DND-41 (cell line): Measurements from ENCODE around the gene KLK1.

Experiments
- ATAC-seq: fragments of 200-7000 bp; cut with Tn5 transposase; 3 replicates; pipeline ENCODE4 v1.9.1; 2021; ENCODE audit warnings: low read depth; ENCODE audit not compliant: insufficient read depth
- DNase-seq: peaks from one replicate; pipeline ENCODE4 v3.0.0-alpha.2; 2020
- H2AFZ ChIP-seq: 2 replicates; pipeline ENCODE4 v1.6.0; 2012; ENCODE audit warnings: low read depth, low read length
- H3K27ac ChIP-seq: 2 replicates; pipeline ENCODE4 v1.5.1; 2012; ENCODE audit warnings: low read length, inconsistent platforms
- H3K27me3 ChIP-seq: fragments of 200-600 bp; sonication (generic); 2 replicates; pipeline ENCODE4 v1.6.0; 2012; ENCODE audit warnings: low read length, mild to moderate bottlenecking, inconsistent platforms; ENCODE audit not compliant: insufficient read depth, poor library complexity
- H3K36me3 ChIP-seq: 2 replicates; pipeline ENCODE4 v1.5.1; 2012; ENCODE audit warnings: low read length, inconsistent platforms; ENCODE audit not compliant: insufficient read depth
- H3K4me1 ChIP-seq: 2 replicates; pipeline ENCODE4 v1.5.1; 2012; ENCODE audit warnings: mild to moderate bottlenecking, low read length; ENCODE audit not compliant: insufficient read depth
- H3K4me2 ChIP-seq: 2 replicates; pipeline ENCODE4 v1.6.0; 2012; ENCODE audit warnings: mild to moderate bottlenecking, moderate library complexity, low read length, inconsistent platforms; ENCODE audit not compliant: insufficient read depth
- H3K4me3 ChIP-seq, 2 experiments: fragments of 200-600 bp in 1 of 2; shearing (Covaris generic) in 1 of 2; 2 replicates each; pipeline ENCODE4 v1.5.1; 2012 to 2016; ENCODE audit warnings: inconsistent platforms in 2 of 2, low read length in 2 of 2, mild to moderate bottlenecking in 2 of 2, low read depth in 1 of 2, moderate library complexity in 1 of 2
- H3K79me2 ChIP-seq: 2 replicates; pipeline ENCODE4 v1.6.0; 2012; ENCODE audit warnings: low read length, inconsistent platforms; ENCODE audit not compliant: insufficient read depth
- H3K9ac ChIP-seq: 2 replicates; pipeline ENCODE4 v1.6.0; 2012; ENCODE audit warnings: low read depth, mild to moderate bottlenecking, inconsistent platforms, low read length, moderate library complexity
- H3K9me3 ChIP-seq: 2 replicates; pipeline ENCODE4 v1.5.1; 2012; ENCODE audit warnings: low read length, moderate library complexity, mild to moderate bottlenecking, inconsistent platforms; ENCODE audit not compliant: insufficient read depth, severe bottlenecking
- H4K20me1 ChIP-seq: 2 replicates; pipeline ENCODE4 v1.6.0; 2012; ENCODE audit warnings: low read length; ENCODE audit not compliant: insufficient read depth
- EZH2 ChIP-seq: IDR thresholded peaks from 3 replicates; pipeline ENCODE4 v1.6.1; 2012; ENCODE audit warnings: borderline replicate concordance, low read depth, mild to moderate bottlenecking, moderate library complexity, low read length, inconsistent platforms; ENCODE audit not compliant: severe bottlenecking
- TF ChIP-seq, protein P1 (sequence below): IDR thresholded peaks from 2 replicates; pipeline ENCODE4 v1.5.1; 2012; ENCODE audit warnings: borderline replicate concordance, low read length, moderate library complexity, mild to moderate bottlenecking; ENCODE audit not compliant: poor library complexity, severe bottlenecking; ENCODE audit errors: extremely low read depth

The KLK1 gene

DNA sequence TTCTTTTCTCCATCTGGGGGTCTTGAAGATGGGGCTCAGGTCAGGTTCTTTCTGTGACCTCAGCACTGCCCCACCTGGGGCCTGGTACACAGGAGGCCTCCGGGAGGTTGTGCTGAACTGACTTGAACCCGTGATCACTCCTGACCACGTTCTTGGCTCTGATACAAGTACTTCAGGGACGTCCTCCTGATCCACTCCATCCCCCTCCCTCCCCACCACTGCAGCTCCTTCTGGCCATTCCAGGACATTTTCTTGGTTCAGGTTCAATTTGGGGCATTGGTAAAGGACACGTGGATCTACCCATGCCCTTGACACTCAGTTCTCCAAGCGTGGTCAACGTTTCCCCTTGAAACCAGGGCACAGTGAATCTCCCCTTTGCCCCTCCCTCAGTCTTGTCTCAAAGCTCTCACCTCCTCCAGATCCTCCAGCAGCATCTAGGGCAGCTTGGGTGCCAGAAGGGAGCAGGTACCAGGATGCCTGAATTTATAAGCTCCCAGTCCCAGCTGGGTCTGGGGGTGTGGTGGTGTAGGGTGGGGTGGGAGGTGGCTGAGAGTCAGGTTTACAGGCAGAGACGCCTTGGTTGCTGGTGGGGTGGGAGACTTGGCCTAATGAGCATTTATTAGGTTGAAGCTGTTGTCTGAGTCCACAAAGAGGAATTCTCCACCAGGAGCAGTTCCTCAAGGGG lies 9.7 kb upstream of the KLK1 start, which contains the start of gene KLK15:
Gene KLK15, minus strand, starts transcription at position 458 of the 685 bp plus-strand sequence. CDS start 2,082 bp downstream, outside the sequence.
- Histone ChIP-seq H3K79me2 (no peaks in the 10 kb centered on the region), H3K27ac (no peak within 1 kb of the TSS), H2AFZ (no peak within 1 kb of the TSS), H3K9me3 (no peaks in the 10 kb centered on the region), H3K4me3 (no peak within 1 kb of the TSS), H3K4me2 (no peak within 1 kb of the TSS), H3K9ac (no peak within 1 kb of the TSS), H3K36me3 (no peaks in the 10 kb centered on the region), H4K20me1 (no peaks in the 10 kb centered on the region), H3K27me3 (no peaks in the 10 kb centered on the region), H3K4me1 (no peaks in the 10 kb centered on the region)
- no peak for DNase-seq
- no peak for TF ChIP-seq EZH2
- TF ChIP-seq, protein P1, sequence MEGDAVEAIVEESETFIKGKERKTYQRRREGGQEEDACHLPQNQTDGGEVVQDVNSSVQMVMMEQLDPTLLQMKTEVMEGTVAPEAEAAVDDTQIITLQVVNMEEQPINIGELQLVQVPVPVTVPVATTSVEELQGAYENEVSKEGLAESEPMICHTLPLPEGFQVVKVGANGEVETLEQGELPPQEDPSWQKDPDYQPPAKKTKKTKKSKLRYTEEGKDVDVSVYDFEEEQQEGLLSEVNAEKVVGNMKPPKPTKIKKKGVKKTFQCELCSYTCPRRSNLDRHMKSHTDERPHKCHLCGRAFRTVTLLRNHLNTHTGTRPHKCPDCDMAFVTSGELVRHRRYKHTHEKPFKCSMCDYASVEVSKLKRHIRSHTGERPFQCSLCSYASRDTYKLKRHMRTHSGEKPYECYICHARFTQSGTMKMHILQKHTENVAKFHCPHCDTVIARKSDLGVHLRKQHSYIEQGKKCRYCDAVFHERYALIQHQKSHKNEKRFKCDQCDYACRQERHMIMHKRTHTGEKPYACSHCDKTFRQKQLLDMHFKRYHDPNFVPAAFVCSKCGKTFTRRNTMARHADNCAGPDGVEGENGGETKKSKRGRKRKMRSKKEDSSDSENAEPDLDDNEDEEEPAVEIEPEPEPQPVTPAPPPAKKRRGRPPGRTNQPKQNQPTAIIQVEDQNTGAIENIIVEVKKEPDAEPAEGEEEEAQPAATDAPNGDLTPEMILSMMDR, result no peak
- no peak for ATAC-seq

DNA sequence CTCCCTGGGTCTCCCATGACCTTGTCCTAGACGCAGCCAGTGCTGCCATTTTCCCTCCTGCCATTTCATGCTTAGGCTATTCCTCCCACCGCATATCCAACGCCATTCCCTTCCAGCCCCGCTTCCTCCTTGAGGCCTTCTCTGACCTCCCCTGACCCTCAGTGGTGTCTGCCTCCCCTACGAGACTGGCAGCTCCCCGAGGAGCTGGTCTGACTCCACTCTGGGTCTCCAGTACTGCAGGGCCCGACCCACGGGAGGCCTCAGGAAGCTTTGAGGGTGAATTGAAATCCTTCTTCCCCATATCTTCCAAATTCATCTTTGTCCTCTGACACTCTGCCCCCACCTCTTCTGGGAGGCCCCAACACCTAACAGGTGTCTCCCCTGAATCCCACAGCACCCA lies 9.1 kb upstream of the KLK1 start:
- Histone ChIP-seq H3K36me3 (no peaks in the 10 kb centered on the region), H3K9ac (no peak overlapping the region), H3K27me3 (no peaks in the 10 kb centered on the region), H3K4me3 (no peak overlapping the region), H2AFZ (no peak overlapping the region), H4K20me1 (no peaks in the 10 kb centered on the region), H3K27ac (no peak overlapping the region), H3K4me1 (no peaks in the 10 kb centered on the region), H3K9me3 (no peaks in the 10 kb centered on the region), H3K4me2 (no peak overlapping the region), H3K79me2 (no peaks in the 10 kb centered on the region)
- TF ChIP-seq EZH2, result no peak
- TF ChIP-seq, protein P1, result no peak
- DNase-seq (no peak), ATAC-seq (no peak)

DNA sequence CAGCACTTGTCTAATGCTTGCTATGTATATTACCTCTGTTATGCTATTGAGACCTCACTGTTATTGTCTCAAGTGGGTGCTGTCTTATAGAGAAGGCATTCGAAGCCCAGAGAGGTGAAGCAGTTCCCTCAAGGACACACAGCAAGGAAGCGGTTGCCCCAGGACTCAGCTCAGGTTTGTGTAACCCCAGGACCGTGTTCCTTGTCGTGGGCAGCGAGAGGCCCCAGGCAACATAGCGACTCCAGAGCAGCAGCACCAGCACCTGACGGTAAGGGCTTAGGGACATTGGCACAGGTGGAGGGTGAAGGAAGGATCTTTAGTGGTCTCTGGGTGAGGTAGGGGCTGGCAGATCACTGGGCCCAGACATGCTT lies 7.4 kb upstream of the KLK1 start:
- no peaks in the 10 kb centered on the region for H3K27me3 ChIP-seq
- no peak for TF ChIP-seq EZH2
- TF ChIP-seq, protein P1, result no peak
- ATAC-seq, result no peak

More for the DNA sequence above, 7.4 kb upstream of the KLK1 start:
- no peaks in the 10 kb centered on the region for H3K79me2 ChIP-seq
- no peak overlapping the region for H3K4me2 ChIP-seq
- H3K4me1 ChIP-seq, result no peaks in the 10 kb centered on the region
- no peak overlapping the region for H3K4me3 ChIP-seq
- no peaks in the 10 kb centered on the region for H4K20me1 ChIP-seq
- H3K36me3 ChIP-seq, result no peaks in the 10 kb centered on the region
- no peak for DNase-seq
- H3K9ac ChIP-seq, result no peak overlapping the region
- H3K9me3 ChIP-seq, result no peaks in the 10 kb centered on the region
- no peak overlapping the region for H2AFZ ChIP-seq
- H3K27ac ChIP-seq, result no peak overlapping the region
